ENCODE measurements around the gene PHACTR1. TPM values are rescaled to one million over a fixed set of nuclear protein-coding genes. Genes with fewer than 3 reads are reported as not detected.

Gene PHACTR1
- total RNA-seq, 1 donor from 2014 or later: 8.5 TPM

DNA sequence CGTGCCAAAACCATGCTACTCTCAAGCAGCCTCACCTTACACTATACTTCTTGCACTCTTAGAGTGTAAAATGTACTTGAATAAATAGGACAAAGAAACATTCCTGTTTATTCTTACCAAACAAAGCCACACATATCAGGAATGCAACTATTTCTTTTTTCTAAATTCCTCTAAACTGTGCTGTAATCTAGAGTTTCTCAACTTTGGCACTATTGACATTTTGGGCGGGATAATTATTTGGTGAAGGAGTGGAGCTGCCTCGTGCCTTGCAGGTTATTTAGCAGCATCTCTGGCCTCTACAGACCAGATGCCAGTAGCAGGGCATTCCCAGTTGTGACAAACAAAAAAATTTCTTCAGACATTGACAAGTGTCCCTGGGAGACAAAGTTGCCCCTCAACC, 86.9 kb downstream of the PHACTR1 start:
- H3K4me1 Mint-ChIP-seq (ENCODE audit: low read depth, unreplicated experiment): peaks cover 8% of the 10 kb centered on the region
- H3K79me2 ChIP-seq (ENCODE audit: insufficient read depth, low read length): no peaks in the 10 kb centered on the region
- H3K27ac ChIP-seq (ENCODE audit: low read depth, low read length): no peak overlapping the region
- no peaks in the 10 kb centered on the region for H4K20me1 ChIP-seq (ENCODE audit: insufficient read depth, low read length)
- no peak overlapping the region for H3K4me2 ChIP-seq (ENCODE audit: low read length)
- no peaks in the 10 kb centered on the region for H3K36me3 ChIP-seq (ENCODE audit: insufficient read depth, low read length)
- H3K4me3 ChIP-seq (ENCODE audit: insufficient read depth, low read depth, low read length): no peak overlapping the region
- H3K36me3 Mint-ChIP-seq (ENCODE audit: low read depth, unreplicated experiment): no peaks in the 10 kb centered on the region
- H3K27me3 ChIP-seq (ENCODE audit: insufficient read depth, low read length): no peaks in the 10 kb centered on the region
- H2AFZ ChIP-seq (ENCODE audit: low read depth, low read length): no peak overlapping the region
- no peak overlapping the region for H3K9ac ChIP-seq (ENCODE audit: low read length)
- FAIRE-seq (peak; percentile 54), DNase-seq (ENCODE audit: low read depth) (no peak)
- H3K9me3 ChIP-seq (ENCODE audit: insufficient read depth, low read depth, low read length): no peaks in the 10 kb centered on the region
- no peaks in the 10 kb centered on the region for H3K4me1 ChIP-seq (ENCODE audit: insufficient read depth, low read length)
- no peak for TF ChIP-seq EZH2 (IDR thresholded peaks at IDR 0.05; ENCODE audit: insufficient read depth, low read length)
- TF ChIP-seq, protein P1, sequence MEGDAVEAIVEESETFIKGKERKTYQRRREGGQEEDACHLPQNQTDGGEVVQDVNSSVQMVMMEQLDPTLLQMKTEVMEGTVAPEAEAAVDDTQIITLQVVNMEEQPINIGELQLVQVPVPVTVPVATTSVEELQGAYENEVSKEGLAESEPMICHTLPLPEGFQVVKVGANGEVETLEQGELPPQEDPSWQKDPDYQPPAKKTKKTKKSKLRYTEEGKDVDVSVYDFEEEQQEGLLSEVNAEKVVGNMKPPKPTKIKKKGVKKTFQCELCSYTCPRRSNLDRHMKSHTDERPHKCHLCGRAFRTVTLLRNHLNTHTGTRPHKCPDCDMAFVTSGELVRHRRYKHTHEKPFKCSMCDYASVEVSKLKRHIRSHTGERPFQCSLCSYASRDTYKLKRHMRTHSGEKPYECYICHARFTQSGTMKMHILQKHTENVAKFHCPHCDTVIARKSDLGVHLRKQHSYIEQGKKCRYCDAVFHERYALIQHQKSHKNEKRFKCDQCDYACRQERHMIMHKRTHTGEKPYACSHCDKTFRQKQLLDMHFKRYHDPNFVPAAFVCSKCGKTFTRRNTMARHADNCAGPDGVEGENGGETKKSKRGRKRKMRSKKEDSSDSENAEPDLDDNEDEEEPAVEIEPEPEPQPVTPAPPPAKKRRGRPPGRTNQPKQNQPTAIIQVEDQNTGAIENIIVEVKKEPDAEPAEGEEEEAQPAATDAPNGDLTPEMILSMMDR (IDR thresholded peaks at IDR 0.05; ENCODE audit: insufficient read depth, low read depth, low read length): no peak
- H3K9me3 Mint-ChIP-seq (ENCODE audit: unreplicated experiment): no peaks in the 10 kb centered on the region
- no peak overlapping the region for H3K27ac Mint-ChIP-seq (ENCODE audit: unreplicated experiment)
- H3K4me3 Mint-ChIP-seq (ENCODE audit: unreplicated experiment): no peak overlapping the region
- H3K27me3 Mint-ChIP-seq (ENCODE audit: low read depth, unreplicated experiment): no peaks in the 10 kb centered on the region

GRCh38 chr6:12804952-12805645, 88.5 kb downstream of the PHACTR1 start:
- no peak overlapping the region for H2AFZ ChIP-seq (ENCODE audit: low read depth, low read length)
- H3K27ac Mint-ChIP-seq (ENCODE audit: unreplicated experiment): peak overlapping the region; percentile 70
- H3K27me3 ChIP-seq (ENCODE audit: insufficient read depth, low read length): no peaks in the 10 kb centered on the region
- no peaks in the 10 kb centered on the region for H3K9me3 Mint-ChIP-seq (ENCODE audit: unreplicated experiment)
- no peaks in the 10 kb centered on the region for H3K27me3 Mint-ChIP-seq (ENCODE audit: low read depth, unreplicated experiment)
- H3K36me3 ChIP-seq (ENCODE audit: insufficient read depth, low read length): no peaks in the 10 kb centered on the region
- H3K4me1 ChIP-seq (ENCODE audit: insufficient read depth, low read length): no peaks in the 10 kb centered on the region
- no peaks in the 10 kb centered on the region for H3K36me3 Mint-ChIP-seq (ENCODE audit: low read depth, unreplicated experiment)
- H3K4me3 ChIP-seq (ENCODE audit: insufficient read depth, low read depth, low read length): no peak overlapping the region
- H3K4me3 Mint-ChIP-seq (ENCODE audit: unreplicated experiment): no peak overlapping the region
- H4K20me1 ChIP-seq (ENCODE audit: insufficient read depth, low read length): no peaks in the 10 kb centered on the region
- H3K4me1 Mint-ChIP-seq (ENCODE audit: low read depth, unreplicated experiment): peaks cover 8% of the 10 kb centered on the region
- no peak overlapping the region for H3K27ac ChIP-seq (ENCODE audit: low read depth, low read length)
- DNase-seq (ENCODE audit: low read depth) (peak; percentile 84), FAIRE-seq (peak; percentile 41)
- TF ChIP-seq, protein P1 (IDR thresholded peaks at IDR 0.05; ENCODE audit: insufficient read depth, low read depth, low read length): no peak
- TF ChIP-seq EZH2 (IDR thresholded peaks at IDR 0.05; ENCODE audit: insufficient read depth, low read length): no peak
- no peaks in the 10 kb centered on the region for H3K79me2 ChIP-seq (ENCODE audit: insufficient read depth, low read length)
- no peaks in the 10 kb centered on the region for H3K9me3 ChIP-seq (ENCODE audit: insufficient read depth, low read depth, low read length)
- H3K4me2 ChIP-seq (ENCODE audit: low read length): peak overlapping the region; percentile 16
- H3K9ac ChIP-seq (ENCODE audit: low read length): no peak overlapping the region

DNA sequence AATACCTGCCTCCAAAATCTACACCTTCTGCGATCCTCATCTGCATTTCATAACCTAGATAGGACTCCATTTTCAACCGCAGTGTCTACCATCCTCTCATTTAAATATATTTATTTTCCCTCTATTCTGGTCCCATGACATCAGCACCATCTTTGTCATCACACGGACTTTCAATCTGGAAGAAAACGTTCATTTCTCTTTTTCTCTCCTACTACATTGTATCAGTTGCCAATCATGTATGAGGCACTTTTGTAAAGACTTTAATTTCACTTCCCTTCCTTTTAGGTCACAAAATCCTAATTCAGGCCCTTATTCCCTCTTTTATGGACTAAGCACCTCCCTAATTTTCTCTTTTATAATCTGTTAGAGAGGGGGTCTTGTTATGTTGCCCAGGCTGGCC, 89.6 kb downstream of the PHACTR1 start:
- no peaks in the 10 kb centered on the region for H3K36me3 Mint-ChIP-seq (ENCODE audit: low read depth, unreplicated experiment)
- no peak overlapping the region for H3K4me3 ChIP-seq (ENCODE audit: insufficient read depth, low read depth, low read length)
- no peak overlapping the region for H2AFZ ChIP-seq (ENCODE audit: low read depth, low read length)
- no peak for DNase-seq (ENCODE audit: low read depth)
- H3K9ac ChIP-seq (ENCODE audit: low read length): no peak overlapping the region
- TF ChIP-seq, protein P1 (IDR thresholded peaks at IDR 0.05; ENCODE audit: insufficient read depth, low read depth, low read length): no peak
- TF ChIP-seq EZH2 (IDR thresholded peaks at IDR 0.05; ENCODE audit: insufficient read depth, low read length): no peak
- H3K4me1 ChIP-seq (ENCODE audit: insufficient read depth, low read length): no peaks in the 10 kb centered on the region
- no peak overlapping the region for H3K27ac Mint-ChIP-seq (ENCODE audit: unreplicated experiment)
- H3K27me3 ChIP-seq (ENCODE audit: insufficient read depth, low read length): no peaks in the 10 kb centered on the region
- no peaks in the 10 kb centered on the region for H3K9me3 Mint-ChIP-seq (ENCODE audit: unreplicated experiment)
- H3K4me1 Mint-ChIP-seq (ENCODE audit: low read depth, unreplicated experiment): peaks cover 8% of the 10 kb centered on the region
- H3K4me2 ChIP-seq (ENCODE audit: low read length): no peak overlapping the region
- H3K9me3 ChIP-seq (ENCODE audit: insufficient read depth, low read depth, low read length): no peaks in the 10 kb centered on the region
- H3K4me3 Mint-ChIP-seq (ENCODE audit: unreplicated experiment): no peak overlapping the region
- no peaks in the 10 kb centered on the region for H3K36me3 ChIP-seq (ENCODE audit: insufficient read depth, low read length)
- H3K79me2 ChIP-seq (ENCODE audit: insufficient read depth, low read length): no peaks in the 10 kb centered on the region
- FAIRE-seq: no peak
- no peaks in the 10 kb centered on the region for H4K20me1 ChIP-seq (ENCODE audit: insufficient read depth, low read length)
- H3K27me3 Mint-ChIP-seq (ENCODE audit: low read depth, unreplicated experiment): no peaks in the 10 kb centered on the region
- H3K27ac ChIP-seq (ENCODE audit: low read depth, low read length): no peak overlapping the region

Data from astrocyte (in vitro differentiated cells and primary cell).